NB4 (cell line): ENCODE measurements around the gene BLVRA.

Experiments used
- DNase-seq: peaks from one replicate; pipeline ENCODE4 v3.0.0; 2010; ENCODE audit warnings: low read depth
- H3K4me3 ChIP-seq: one replicate; pipeline ENCODE4 v1.5.1; 2011; ENCODE audit warnings: mild to moderate bottlenecking, low read depth, low read length, moderate library complexity
- MYC ChIP-seq: IDR thresholded peaks from 2 replicates; pipeline ENCODE4 v1.6.1; 2011; ENCODE audit warnings: low read depth, low read length
- POLR2A ChIP-seq: IDR thresholded peaks from 2 replicates; pipeline ENCODE4 v1.6.1; 2011; ENCODE audit warnings: mild to moderate bottlenecking; ENCODE audit not compliant: insufficient read length; ENCODE audit errors: extremely low read depth
- TF ChIP-seq, protein P1 (sequence below): IDR thresholded peaks from 2 replicates; pipeline ENCODE4 v1.6.1; 2011; ENCODE audit warnings: low read depth, low read length
- TF ChIP-seq, protein P2 (sequence below): IDR thresholded peaks from one replicate; pipeline ENCODE4 v1.5.1; 2012; ENCODE audit warnings: low read depth, low read length

BLVRA gene

DNA sequence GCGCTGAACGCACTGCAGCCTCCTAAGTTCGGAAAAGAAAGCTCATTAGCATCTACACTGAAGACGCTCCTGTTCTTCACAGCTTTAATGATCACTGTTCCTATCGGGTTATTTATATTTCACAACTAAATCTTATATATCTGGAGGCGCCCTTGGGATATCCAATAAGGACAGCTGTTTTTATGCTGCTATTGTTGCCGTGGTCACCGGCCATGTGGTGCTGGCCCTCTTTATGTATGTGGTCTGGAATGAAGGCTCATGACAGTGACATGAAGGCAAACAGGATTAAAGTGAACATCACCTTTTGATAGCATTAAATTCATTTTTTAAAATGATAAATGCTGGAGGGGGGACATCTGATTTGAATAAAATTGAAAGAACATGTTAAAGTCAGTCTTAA lies 8.8 kb downstream of the BLVRA start:
- DNase-seq = no peak
- no peak overlapping the region for H3K4me3 ChIP-seq
- no peak for TF ChIP-seq POLR2A
- TF ChIP-seq, protein P1, sequence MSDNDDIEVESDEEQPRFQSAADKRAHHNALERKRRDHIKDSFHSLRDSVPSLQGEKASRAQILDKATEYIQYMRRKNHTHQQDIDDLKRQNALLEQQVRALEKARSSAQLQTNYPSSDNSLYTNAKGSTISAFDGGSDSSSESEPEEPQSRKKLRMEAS = no peak
- TF ChIP-seq, protein P2, sequence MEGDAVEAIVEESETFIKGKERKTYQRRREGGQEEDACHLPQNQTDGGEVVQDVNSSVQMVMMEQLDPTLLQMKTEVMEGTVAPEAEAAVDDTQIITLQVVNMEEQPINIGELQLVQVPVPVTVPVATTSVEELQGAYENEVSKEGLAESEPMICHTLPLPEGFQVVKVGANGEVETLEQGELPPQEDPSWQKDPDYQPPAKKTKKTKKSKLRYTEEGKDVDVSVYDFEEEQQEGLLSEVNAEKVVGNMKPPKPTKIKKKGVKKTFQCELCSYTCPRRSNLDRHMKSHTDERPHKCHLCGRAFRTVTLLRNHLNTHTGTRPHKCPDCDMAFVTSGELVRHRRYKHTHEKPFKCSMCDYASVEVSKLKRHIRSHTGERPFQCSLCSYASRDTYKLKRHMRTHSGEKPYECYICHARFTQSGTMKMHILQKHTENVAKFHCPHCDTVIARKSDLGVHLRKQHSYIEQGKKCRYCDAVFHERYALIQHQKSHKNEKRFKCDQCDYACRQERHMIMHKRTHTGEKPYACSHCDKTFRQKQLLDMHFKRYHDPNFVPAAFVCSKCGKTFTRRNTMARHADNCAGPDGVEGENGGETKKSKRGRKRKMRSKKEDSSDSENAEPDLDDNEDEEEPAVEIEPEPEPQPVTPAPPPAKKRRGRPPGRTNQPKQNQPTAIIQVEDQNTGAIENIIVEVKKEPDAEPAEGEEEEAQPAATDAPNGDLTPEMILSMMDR = no peak
- TF ChIP-seq MYC = no peak

GRCh38 chr7:43768201-43768886 lies 9.9 kb downstream of the BLVRA start:
- DNase-seq = no peak
- TF ChIP-seq POLR2A = no peak
- TF ChIP-seq, protein P2 = no peak
- no peak for TF ChIP-seq MYC
- no peak overlapping the region for H3K4me3 ChIP-seq

GRCh38 chr7:43768887-43769272 lies 10.4 kb downstream of the BLVRA start:
- no peak for TF ChIP-seq MYC
- no peak for DNase-seq

GRCh38 chr7:43769281-43769680 lies 10.8 kb downstream of the BLVRA start:
- no peak for DNase-seq
- TF ChIP-seq, protein P1 = no peak
- TF ChIP-seq, protein P2 = no peak
- TF ChIP-seq MYC = no peak
- TF ChIP-seq POLR2A = no peak
- no peak overlapping the region for H3K4me3 ChIP-seq

More at GRCh38 chr7:43768887-43769272, 10.4 kb downstream of the BLVRA start:
- no peak overlapping the region for H3K4me3 ChIP-seq

GRCh38 chr7:43769791-43770465 lies 11.4 kb downstream of the BLVRA start:
- DNase-seq = no peak
- H3K4me3 ChIP-seq = no peak overlapping the region
- TF ChIP-seq, protein P1 = no peak
- TF ChIP-seq MYC = no peak
- TF ChIP-seq, protein P2 = no peak
- TF ChIP-seq POLR2A = no peak

DNA sequence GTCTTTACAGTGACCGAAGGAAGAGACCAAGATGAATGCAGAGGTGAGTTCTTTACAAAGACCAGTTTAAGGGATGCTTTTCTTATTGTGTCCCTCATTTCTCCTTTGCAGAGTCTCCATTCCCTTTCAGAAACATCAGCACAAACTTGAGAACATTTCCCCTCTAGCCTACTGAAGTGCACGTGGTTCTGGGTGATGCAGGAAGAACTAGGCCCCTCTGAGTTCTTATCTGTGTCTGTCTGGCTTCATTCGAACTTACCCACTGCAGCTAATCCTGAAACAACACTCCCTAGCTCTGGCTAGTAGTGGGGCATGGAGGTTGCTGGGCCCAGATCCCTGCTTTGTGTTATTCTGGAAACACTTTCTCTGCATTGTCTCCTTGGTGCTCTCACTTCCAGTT lies 12.6 kb downstream of the BLVRA start:
- DNase-seq = no peak
- H3K4me3 ChIP-seq = no peak overlapping the region
- TF ChIP-seq POLR2A (no peak), MYC (no peak)
- TF ChIP-seq, protein P1 = no peak
- TF ChIP-seq, protein P2 = no peak
